ENCODE results near the gene TBPL1.
"Not testable (repeated sequence)": the region's sequence is repeated elsewhere in the genome, so short reads cannot be mapped to it uniquely, and the experiment has no call there.

Gene TBPL1

GRCh38 chr6:133952815-133953633 lies at the start of gene TBPL1:
TBPL1 (plus strand) TSS chr6:133953224; CDS start chr6:133980126, 26,902 bp downstream.
- peak; percentile 93 for DNase-seq

GRCh38 chr6:133903855-133904254 lies 49.2 kb upstream of the TBPL1 start:
- no peak for DNase-seq

- DNase-seq, result no peak
These were observed 47.0 kb upstream of the TBPL1 start for GRCh38 chr6:133906050-133906449.

GRCh38 chr6:133916650-133917151 lies 36.3 kb upstream of the TBPL1 start:
- peak; percentile 63 to 75 for DNase-seq

GRCh38 chr6:133917781-133918180 lies 35.2 kb upstream of the TBPL1 start:
- DNase-seq, result no peak

- no peak for DNase-seq
These were observed 34.7 kb upstream of the TBPL1 start for GRCh38 chr6:133918208-133918930.

- DNase-seq, result no peak
These were observed 33.7 kb upstream of the TBPL1 start for GRCh38 chr6:133919362-133919761.

GRCh38 chr6:133921249-133921859 lies 31.7 kb upstream of the TBPL1 start:
- DNase-seq, result peak; percentile 43 to 65

GRCh38 chr6:133923938-133924593 lies 29.0 kb upstream of the TBPL1 start:
- peak; percentile 31 to 61 for DNase-seq

- DNase-seq, result not testable (repeated sequence)
These were observed 21.8 kb upstream of the TBPL1 start for GRCh38 chr6:133931221-133931620.

GRCh38 chr6:133936352-133936751 lies 16.7 kb upstream of the TBPL1 start:
- DNase-seq, result not testable (repeated sequence)

- no peak for DNase-seq
These were observed 15.1 kb upstream of the TBPL1 start for GRCh38 chr6:133937909-133938308.

GRCh38 chr6:133938533-133938932 lies 14.5 kb upstream of the TBPL1 start:
- no peak for DNase-seq

GRCh38 chr6:133939778-133940667 lies 13.0 kb upstream of the TBPL1 start:
- DNase-seq, result no peak

- no peak for DNase-seq
These were observed 7.9 kb upstream of the TBPL1 start for GRCh38 chr6:133945158-133945557.

GRCh38 chr6:133947302-133947900 lies 5.6 kb upstream of the TBPL1 start:
- DNase-seq, result no peak

- no peak for DNase-seq
These were observed 4.6 kb upstream of the TBPL1 start for GRCh38 chr6:133948472-133948871.

GRCh38 chr6:133951227-133951626 lies 1.8 kb upstream of the TBPL1 start:
- DNase-seq, result no peak

GRCh38 chr6:133951881-133952814 lies 876 bp upstream of the TBPL1 start:
- peak; percentile 43 to 52 for DNase-seq

Measured in activated CD4-positive, alpha-beta T cell treated with anti-CD3 and anti-CD28 coated beads for 4 hours (primary cell).